Prostate gland (tissue), 2 donors: ENCODE measurements around the gene CPEB1. TPM values are rescaled to one million over a fixed set of nuclear protein-coding genes. Genes with fewer than 3 reads are reported as not detected.

Experiments used
- DNase-seq: peaks from one replicate; pipeline ENCODE4 v3.0.0-alpha.2; 2019; ENCODE audit warnings: low spot score
- H3K27ac ChIP-seq, 2 donors: fragments of 200-600 bp; sonication (generic); 2 replicates each; pipeline ENCODE4 v1.5.1; 2017 to 2019
- H3K27me3 ChIP-seq: fragments of 200-600 bp; sonication (generic); replicated peaks from 2 replicates; pipeline ENCODE4 v1.5.1; 2019; ENCODE audit not compliant: insufficient read depth
- H3K36me3 ChIP-seq, 2 donors: fragments of 200-600 bp; sonication (generic); 1 replicate in 1 of 2; 2 replicates in 1 of 2; pipeline versions ENCODE4 v1.5.1 to v1.8.1; 2017 to 2019
- H3K4me1 ChIP-seq: fragments of 200-600 bp; sonication (generic); replicated peaks from 2 replicates; pipeline ENCODE4 v1.5.1; 2019
- H3K4me3 ChIP-seq, 2 donors: fragments of 200-600 bp; sonication (generic); 2 replicates each; pipeline ENCODE4 v1.5.1; 2017 to 2019
- H3K9me3 ChIP-seq: fragments of 200-600 bp; sonication (generic); 2 replicates; pipeline ENCODE4 v1.5.1; 2017
- CTCF ChIP-seq, 4 experiments: fragments of 200-600 bp in 2 of 4; fragments of 450-650 bp in 2 of 4; sonication (generic) in 2 of 4; IDR thresholded peaks; 1 replicate in 3 of 4; 2 replicates in 1 of 4; pipeline ENCODE4 v1.5.1; 2016 to 2019; ENCODE audit warnings: antibody characterized with exemption in 4 of 4, mild to moderate bottlenecking in 2 of 4, moderate library complexity in 2 of 4
- POLR2A ChIP-seq: fragments of 450-650 bp; IDR thresholded peaks from one replicate; pipeline ENCODE4 v1.6.1; 2016; ENCODE audit warnings: antibody characterized with exemption, mild to moderate bottlenecking
- POLR2AphosphoS5 ChIP-seq: sonication (generic); formaldehyde crosslinking; IDR thresholded peaks from one replicate; pipeline ENCODE4 v1.6.1; 2017; ENCODE audit warnings: antibody characterized with exemption
- WGBS: methylation state at CpG from one replicate; pipeline ENCODE4 v1.1.5; 2018; 5-methylcytosine and 5-hydroxymethylcytosine counted together
- intact Hi-C: fragments of 100-400 bp; cut with DNase I; formaldehyde crosslinking; loops from one replicate; pipeline ENCODE4 v1.14.2; 2022
- total RNA-seq, 2 donors: library from RNA; depleted of rRNA; stranded (reverse); fragments of >200 nt; gene quantifications; one replicate each; pipeline ENCODE4 v1.1.0, GENCODE V29; 2016

CPEB1 gene
- total RNA-seq, 2 donors from 2014 or later = 1.7 to 51.8 TPM

- Histone ChIP-seq H3K36me3 (no peaks in the 10 kb centered on the region), H3K4me3 (no peak overlapping the region), H3K4me1 (peaks cover 2% of the 10 kb centered on the region), H3K27ac (no peak overlapping the region), H3K27me3 (peaks cover 4% of the 10 kb centered on the region), H3K9me3 (no peaks in the 10 kb centered on the region)
- DNase-seq = no peak
- no peak for TF ChIP-seq POLR2AphosphoS5
- no peak for TF ChIP-seq CTCF (IDR thresholded peaks at IDR 0.05)
- no peak for TF ChIP-seq POLR2A
- intact Hi-C loops = no loop called here
Observed at GRCh38 chr15:82650046-82650670, 3.0 kb upstream of the CPEB1 start.

DNA sequence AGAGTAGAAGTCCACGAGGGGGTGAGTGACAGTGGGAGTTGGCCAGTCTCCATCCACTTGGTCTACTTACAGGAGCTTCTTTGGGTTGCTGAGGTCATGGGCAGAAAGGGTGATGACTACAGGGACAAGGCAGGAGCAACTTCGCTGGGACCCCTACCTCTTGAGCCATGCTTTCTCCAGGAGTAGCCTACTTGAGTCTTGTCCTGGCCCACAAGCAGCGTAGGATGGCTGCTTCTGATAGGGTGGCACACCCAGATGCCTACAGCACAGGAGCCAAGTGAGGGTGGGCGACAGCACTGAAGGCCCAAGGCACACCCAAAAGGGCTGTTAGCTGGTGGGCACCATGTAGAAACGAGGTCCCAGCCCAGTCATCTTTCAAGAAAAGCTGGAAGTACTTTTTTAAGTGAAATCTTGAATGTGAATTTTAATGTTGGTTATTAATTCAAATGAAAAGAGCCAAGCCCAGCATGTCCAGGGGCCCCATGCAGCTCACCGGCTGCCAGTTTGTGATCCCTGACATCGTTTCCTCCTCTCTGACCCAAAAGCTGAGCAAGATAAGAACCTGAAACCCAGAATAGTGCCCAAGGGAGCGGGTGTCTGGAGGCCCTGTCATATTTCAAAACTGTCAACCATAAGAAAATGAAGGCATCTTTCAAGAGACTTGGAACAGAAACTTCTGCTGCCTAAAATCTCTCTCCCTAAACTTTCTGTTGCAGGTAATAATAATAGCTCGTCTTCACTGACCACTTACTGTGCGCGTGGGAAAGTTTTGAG lies 2.2 kb upstream of the CPEB1 start:
- Histone ChIP-seq H3K27ac (no peak overlapping the region), H3K36me3 (no peaks in the 10 kb centered on the region), H3K9me3 (no peaks in the 10 kb centered on the region), H3K4me3 (no peak overlapping the region), H3K4me1 (peaks cover 2% of the 10 kb centered on the region), H3K27me3 (peaks cover 4% of the 10 kb centered on the region)
- TF ChIP-seq POLR2A = no peak
- TF ChIP-seq CTCF (IDR thresholded peaks at IDR 0.05) = no peak
- no peak for TF ChIP-seq POLR2AphosphoS5
- no peak for DNase-seq
- WGBS = 84% methylated on average over 11 of the region's 11 CpGs
- intact Hi-C loops = no loop called here

DNA sequence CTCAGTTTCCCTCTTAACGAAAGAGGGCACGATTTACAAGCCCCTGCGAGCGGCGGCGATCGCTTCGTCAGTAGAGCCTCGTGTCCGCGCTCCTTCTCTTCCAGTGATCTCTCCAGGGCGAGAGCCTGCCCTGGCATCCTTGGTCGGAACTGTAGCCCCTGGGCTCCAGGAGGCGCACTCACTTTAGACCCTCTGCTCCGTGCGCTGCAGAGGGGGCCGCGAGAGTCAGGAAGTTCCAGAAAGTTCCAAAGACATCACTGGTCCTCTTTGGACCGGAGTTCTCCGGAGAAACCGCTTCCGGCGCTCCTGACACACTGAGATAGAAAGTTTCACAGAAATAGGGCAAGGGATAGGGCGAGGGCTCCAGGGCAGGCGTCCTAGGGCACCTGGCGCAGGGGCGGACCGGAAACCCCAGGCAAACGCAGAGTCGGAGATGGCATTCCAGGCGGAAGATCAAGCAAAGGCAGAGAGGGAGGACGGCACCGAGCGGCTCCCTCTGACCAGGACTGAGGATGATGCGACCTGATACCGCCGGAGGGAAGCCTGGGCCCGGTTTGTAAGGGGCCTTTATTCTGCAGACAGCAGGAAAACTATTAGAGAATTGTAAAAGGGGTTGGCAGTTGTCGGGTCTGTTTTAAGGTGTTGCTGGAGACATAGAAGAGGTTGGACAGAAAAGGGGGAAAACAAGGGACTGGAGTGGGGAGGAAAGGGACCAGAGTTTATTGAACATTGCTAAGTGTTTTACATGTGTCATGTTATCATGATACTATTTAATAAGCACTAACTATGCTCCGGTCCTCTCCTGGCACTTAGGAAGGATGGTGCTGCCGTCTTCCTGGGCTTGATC lies 1.3 kb upstream of the CPEB1 start:
- WGBS = 16% methylated on average over 41 of the region's 41 CpGs
- TF ChIP-seq POLR2AphosphoS5 (no peak), CTCF (IDR thresholded peaks at IDR 0.05) (no peak), POLR2A (no peak)
- H3K9me3 ChIP-seq = no peaks in the 10 kb centered on the region
- DNase-seq = no peak
- peaks cover 2% of the 10 kb centered on the region for H3K4me1 ChIP-seq
- H3K36me3 ChIP-seq = no peaks in the 10 kb centered on the region
- peak overlapping the region; percentile 33 to 38 for H3K4me3 ChIP-seq
- intact Hi-C loops = no loop called here
- H3K27ac ChIP-seq = no peak overlapping the region
- H3K27me3 ChIP-seq = peaks cover 4% of the 10 kb centered on the region

DNA sequence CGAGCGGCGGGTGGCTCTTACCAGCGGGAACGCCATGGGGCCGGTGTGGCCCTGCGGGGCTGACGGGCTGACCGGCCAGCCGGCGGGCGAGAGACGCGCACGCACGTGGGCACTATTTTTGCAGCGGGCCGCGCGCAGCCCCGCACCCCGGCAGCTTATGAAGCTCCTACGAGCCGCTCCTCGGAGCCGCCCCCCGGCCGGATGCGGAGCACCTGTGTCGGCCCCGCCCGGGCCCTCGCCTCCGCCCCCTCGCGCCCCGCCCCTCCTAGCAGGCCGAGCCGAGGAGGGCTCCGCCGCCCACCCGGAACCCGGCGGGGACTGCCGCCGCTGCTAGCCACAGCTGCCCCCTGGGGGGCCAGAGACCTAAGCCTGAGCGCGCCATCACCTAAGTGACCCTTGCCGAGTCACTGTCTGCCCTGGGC lies 683 bp upstream of the CPEB1 start:
- Histone ChIP-seq H3K4me3 (peak overlapping the region; percentile 33 to 38), H3K27ac (no peak overlapping the region), H3K9me3 (no peaks in the 10 kb centered on the region), H3K4me1 (peaks cover 2% of the 10 kb centered on the region), H3K27me3 (peaks cover 4% of the 10 kb centered on the region), H3K36me3 (no peaks in the 10 kb centered on the region)
- no peak for DNase-seq
- intact Hi-C loops = no loop called here
- TF ChIP-seq POLR2A (no peak), POLR2AphosphoS5 (no peak), CTCF (IDR thresholded peaks at IDR 0.05) (no peak)
- WGBS = 2% methylated on average over 10 of the region's 49 CpGs
